ENCODE data around the gene S100A12. TPM values are rescaled to one million over a fixed set of nuclear protein-coding genes. Genes with fewer than 3 reads are reported as not detected.

Gene S100A12
- total RNA-seq, 1 donor from 2014 or later, result 2.4 TPM

GRCh38 chr1:153379591-153379990, 4.2 kb upstream of the S100A12 start:
- intact Hi-C loops (cut with DNase I), result no loop called here
- ATAC-seq (ENCODE audit: poor library complexity) (no peak), DNase-seq (no peak)

GRCh38 chr1:153374071-153374470, 1.4 kb downstream of the S100A12 start:
- intact Hi-C loops (cut with DNase I), result no loop called here
- DNase-seq, result no peak
- ATAC-seq (ENCODE audit: poor library complexity), result peak; percentile 29

- DNase-seq, result no peak
- no peak for ATAC-seq (ENCODE audit: poor library complexity)
- intact Hi-C loops (cut with DNase I), result no loop called here
Observed at GRCh38 chr1:153372571-153372970, 2.9 kb downstream of the S100A12 start.

GRCh38 chr1:153371231-153371630, 4.2 kb downstream of the S100A12 start:
- intact Hi-C loops (cut with DNase I), result no loop called here
- ATAC-seq (ENCODE audit: poor library complexity), result no peak
- DNase-seq, result no peak

GRCh38 chr1:153370146-153370545, 5.3 kb downstream of the S100A12 start:
- DNase-seq, result no peak
- intact Hi-C loops (cut with DNase I), result no loop called here
- ATAC-seq (ENCODE audit: poor library complexity), result no peak

- intact Hi-C loops (cut with DNase I), result no loop called here
Observed at GRCh38 chr1:153368495-153368894, 6.9 kb downstream of the S100A12 start.

GRCh38 chr1:153367090-153367489, 8.3 kb downstream of the S100A12 start:
- no peak for ATAC-seq (ENCODE audit: poor library complexity)
- DNase-seq, result no peak
- intact Hi-C loops (cut with DNase I), result no loop called here

More at GRCh38 chr1:153368495-153368894, 6.9 kb downstream of the S100A12 start:
- ATAC-seq (ENCODE audit: poor library complexity) (peak; percentile 59), DNase-seq (no peak)

GRCh38 chr1:153366261-153366660, 9.2 kb downstream of the S100A12 start:
- no peak for ATAC-seq (ENCODE audit: poor library complexity)
- DNase-seq, result no peak
- intact Hi-C loops (cut with DNase I), result no loop called here

- intact Hi-C loops (cut with DNase I), result no loop called here
- no peak for DNase-seq
- no peak for ATAC-seq (ENCODE audit: poor library complexity)
Observed at GRCh38 chr1:153365696-153366095, 9.7 kb downstream of the S100A12 start.

GRCh38 chr1:153364766-153365666, 10.4 kb downstream of the S100A12 start:
- ATAC-seq (ENCODE audit: poor library complexity) (no peak), DNase-seq (no peak)
- intact Hi-C loops (cut with DNase I), result no loop called here

GRCh38 chr1:153364156-153364555, 11.3 kb downstream of the S100A12 start:
- DNase-seq (no peak), ATAC-seq (ENCODE audit: poor library complexity) (no peak)
- intact Hi-C loops (cut with DNase I), result no loop called here

GRCh38 chr1:153363641-153364040, 11.8 kb downstream of the S100A12 start:
- no peak for DNase-seq
- intact Hi-C loops (cut with DNase I), result no loop called here
- no peak for ATAC-seq (ENCODE audit: poor library complexity)

GRCh38 chr1:153362187-153362775, 13.1 kb downstream of the S100A12 start:
- intact Hi-C loops (cut with DNase I), result no loop called here
- no peak for ATAC-seq (ENCODE audit: poor library complexity)
- no peak for DNase-seq

GRCh38 chr1:153361480-153362109, 13.8 kb downstream of the S100A12 start:
- intact Hi-C loops (cut with DNase I), result no loop called here
- no peak for DNase-seq
- ATAC-seq (ENCODE audit: poor library complexity), result no peak

GRCh38 chr1:153360592-153361479, 14.6 kb downstream of the S100A12 start:
- intact Hi-C loops (cut with DNase I), result no loop called here
- peak; percentile 5 for ATAC-seq (ENCODE audit: poor library complexity)
- DNase-seq, result no peak

- ATAC-seq (ENCODE audit: poor library complexity), result peak; percentile 28
- intact Hi-C loops (cut with DNase I), result no loop called here
- DNase-seq, result no peak
Observed at GRCh38 chr1:153360190-153360589, 15.2 kb downstream of the S100A12 start.

GRCh38 chr1:153359241-153359640, 16.2 kb downstream of the S100A12 start:
- intact Hi-C loops (cut with DNase I), result no loop called here
- no peak for ATAC-seq (ENCODE audit: poor library complexity)
- DNase-seq, result no peak

- DNase-seq (no peak), ATAC-seq (ENCODE audit: poor library complexity) (no peak)
- intact Hi-C loops (cut with DNase I), result no loop called here
Observed at GRCh38 chr1:153358691-153358975, 16.8 kb downstream of the S100A12 start.

All from Right ventricle myocardium superior (tissue), 1 donor.